K562 (cell line): ENCODE results near the gene MRPL22. TPM values are rescaled to one million over a fixed set of nuclear protein-coding genes. Genes with fewer than 3 reads are reported as not detected.

Source experiments
- CBFA2T3 ChIP-seq: fragments of 450-650 bp; IDR thresholded peaks from 2 replicates; pipeline ENCODE4 v1.6.1; 2017
- CBX1 ChIP-seq: sonication (generic); IDR thresholded peaks from 2 replicates; pipeline ENCODE4 v1.6.1; 2016; ENCODE audit warnings: antibody characterized with exemption, low read depth, mild to moderate bottlenecking
- CC2D1A ChIP-seq: fragments of 450-650 bp; IDR thresholded peaks from 2 replicates; pipeline ENCODE4 v1.6.1; 2017; ENCODE audit warnings: mild to moderate bottlenecking
- CREB3 ChIP-seq: fragments of 450-650 bp; conservative IDR thresholded peaks from 2 replicates; pipeline ENCODE4 v1.6.1; 2016; ENCODE audit warnings: missing genetic modification characterization, low read depth, mild to moderate bottlenecking, missing compliant biosample characterization, moderate library complexity
- ERF ChIP-seq: fragments of 450-650 bp; formaldehyde crosslinking; IDR thresholded peaks from 2 replicates; pipeline ENCODE4 v1.4.0; 2020; ENCODE audit warnings: mild to moderate bottlenecking, mixed read lengths
- HDAC1 ChIP-seq, 2 experiments: fragments of 450-650 bp; IDR thresholded peaks; 2 replicates each; pipeline ENCODE4 v1.6.1; 2016 to 2017; ENCODE audit warnings: inconsistent platforms in 1 of 2, mild to moderate bottlenecking in 1 of 2, moderate library complexity in 1 of 2
- ILF3 ChIP-seq: fragments of 450-650 bp; IDR thresholded peaks from 2 replicates; pipeline ENCODE4 v1.6.1; 2018; ENCODE audit warnings: antibody characterized with exemption, mild to moderate bottlenecking, moderate library complexity, borderline replicate concordance
- JUN ChIP-seq, 2 experiments: sonication (generic) in 1 of 2; formaldehyde crosslinking in 1 of 2; IDR thresholded peaks; 2 replicates each; pipeline versions ENCODE4 v1.6.1 to v1.8.0; 2012 to 2022; ENCODE audit warnings: borderline replicate concordance in 2 of 2, mild to moderate bottlenecking in 2 of 2, improper control_type of control experiment in 1 of 2, low read depth in 1 of 2, low read length in 1 of 2, missing genetic modification reagents in 1 of 2
- JUND ChIP-seq, 2 experiments: IDR thresholded peaks; 2 replicates in 1 of 2; 3 replicates in 1 of 2; pipeline ENCODE4 v1.6.1; 2011; ENCODE audit warnings: borderline replicate concordance in 2 of 2, low read depth in 2 of 2, low read length in 2 of 2, improper control_type of control experiment in 1 of 2, missing biosample characterization in 1 of 2, missing genetic modification characterization in 1 of 2, missing genetic modification reagents in 1 of 2
- KLF13 ChIP-seq: fragments of 450-650 bp; IDR thresholded peaks from 2 replicates; pipeline ENCODE4 v1.6.1; 2016; ENCODE audit warnings: missing genetic modification characterization, low read depth, mild to moderate bottlenecking, missing compliant biosample characterization, moderate library complexity, borderline replicate concordance
- MAFK ChIP-seq: IDR thresholded peaks from 2 replicates; pipeline ENCODE4 v1.6.1; 2011; ENCODE audit warnings: low read length, improper control_type of control experiment
- MEIS2 ChIP-seq: fragments of 450-650 bp; IDR thresholded peaks from 2 replicates; pipeline ENCODE4 v1.6.1; 2014; ENCODE audit warnings: mild to moderate bottlenecking; ENCODE audit not compliant: partially characterized antibody
- NONO ChIP-seq, 2 experiments: fragments of 200-400 bp in 1 of 2; fragments of 450-650 bp in 1 of 2; formaldehyde crosslinking in 1 of 2; IDR thresholded peaks; 2 replicates each; pipeline ENCODE4 v1.6.1; 2017; ENCODE audit warnings: low read depth in 2 of 2, mild to moderate bottlenecking in 2 of 2, moderate library complexity in 2 of 2, low read length in 1 of 2
- POLR2AphosphoS5 ChIP-seq: IDR thresholded peaks from 2 replicates; pipeline ENCODE4 v1.6.1; 2011; ENCODE audit warnings: mild to moderate bottlenecking, low read depth, low read length, moderate library complexity; ENCODE audit not compliant: control insufficient read depth, insufficient read depth
- POLR3A ChIP-seq: IDR thresholded peaks from 2 replicates; pipeline ENCODE4 v1.6.1; 2011; ENCODE audit warnings: borderline replicate concordance, mild to moderate bottlenecking, moderate library complexity; ENCODE audit not compliant: insufficient read length, insufficient read depth; ENCODE audit errors: extremely low read depth
- RBM14 ChIP-seq: fragments of 200-400 bp; formaldehyde crosslinking; IDR thresholded peaks from 2 replicates; pipeline ENCODE4 v1.6.1; 2018; ENCODE audit warnings: low read depth, mild to moderate bottlenecking, low read length, moderate library complexity, borderline replicate concordance; ENCODE audit not compliant: insufficient read depth
- SNRNP70 ChIP-seq: fragments of 200-400 bp; formaldehyde crosslinking; optimal IDR thresholded peaks from 2 replicates; pipeline ENCODE3; 2017; ENCODE audit warnings: low read depth, low read length
- SOX6 ChIP-seq: fragments of 450-650 bp; IDR thresholded peaks from 2 replicates; pipeline ENCODE4 v1.6.1; 2014; ENCODE audit warnings: mild to moderate bottlenecking
- ZNF239 ChIP-seq: fragments of 250-450 bp; sonication (Bioruptor Pico); IDR thresholded peaks from 2 replicates; pipeline ENCODE4 v1.4.0; 2020; ENCODE audit warnings: mild to moderate bottlenecking
- ZNF347 ChIP-seq: fragments of 450-650 bp; formaldehyde crosslinking; IDR thresholded peaks from 2 replicates; pipeline ENCODE4 v1.4.0; 2020; ENCODE audit warnings: low read depth, mild to moderate bottlenecking, moderate library complexity
- ZNF561 ChIP-seq: fragments of 450-650 bp; formaldehyde crosslinking; conservative IDR thresholded peaks from 2 replicates; pipeline ENCODE4 v1.4.0; 2020; ENCODE audit warnings: mild to moderate bottlenecking, moderate library complexity
- ZNF589 ChIP-seq: fragments of 200-800 bp; sonication (Bioruptor generic); IDR thresholded peaks from 2 replicates; pipeline ENCODE4 v1.6.1; 2016; ENCODE audit warnings: low read depth, missing genetic modification characterization, missing compliant biosample characterization
- ZNF699 ChIP-seq: fragments of 250-450 bp; sonication (Bioruptor Pico); IDR thresholded peaks from 2 replicates; pipeline ENCODE4 v1.8.0; 2021; ENCODE audit warnings: mild to moderate bottlenecking, moderate library complexity; ENCODE audit not compliant: insufficient replicate concordance
- polyA plus RNA-seq, 8 experiments: library from polyadenylated mRNA; depleted of rRNA in 4 of 8; stranded (reverse) in 5 of 8; unstranded in 3 of 8; fragments of >200 nt; fragmentation: Nextera tagmentation in 2 of 8; fragmentation: Illumina TruSeq in 1 of 8; extraction: Ambion mirVana in 2 of 8; extraction: Trizol in 1 of 8; gene quantifications; 2 replicates each; pipeline versions ENCODE4 v1.2.1 to v1.2.3, GENCODE V29; 2011 to 2014; ENCODE audit warnings: inconsistent platforms in 1 of 8, missing spikeins in 1 of 8
- total RNA-seq, 7 experiments: library from RNA; depleted of rRNA in 6 of 7; stranded (reverse); fragments of >200 nt in 6 of 7; fragmentation: Illumina TruSeq in 2 of 7; extraction: Trizol in 2 of 7; gene quantifications; 2 replicates each; pipeline versions ENCODE4 v1.2.1 to v1.2.3, GENCODE V29; 2011 to 2021; ENCODE audit warnings: low replicate concordance in 1 of 7
- TF ChIP-seq, protein P1 (sequence below): fragments of 250-450 bp; sonication (Bioruptor Pico); IDR thresholded peaks from 2 replicates; pipeline ENCODE4 v1.5.0; 2022; ENCODE audit warnings: mild to moderate bottlenecking
- TF ChIP-seq, protein P2 (sequence below): fragments of 450-650 bp; formaldehyde crosslinking; IDR thresholded peaks from 2 replicates; pipeline ENCODE4 v1.4.0; 2020; ENCODE audit warnings: mild to moderate bottlenecking, moderate library complexity

MRPL22 gene
- total and polyA plus RNA-seq, 9 of the 15 experiments (the other 6 are each of a cell fraction or from before 2014, with no cell fraction given), result 41.1 to 424 (median 102) TPM

GRCh38 chr5:154944716-154945115 is 3.8 kb downstream of the MRPL22 start (continued):
- TF ChIP-seq POLR2AphosphoS5, result no peak
- no peak for TF ChIP-seq ZNF699 (CRISPR knock-in tag)
- TF ChIP-seq, protein P1, sequence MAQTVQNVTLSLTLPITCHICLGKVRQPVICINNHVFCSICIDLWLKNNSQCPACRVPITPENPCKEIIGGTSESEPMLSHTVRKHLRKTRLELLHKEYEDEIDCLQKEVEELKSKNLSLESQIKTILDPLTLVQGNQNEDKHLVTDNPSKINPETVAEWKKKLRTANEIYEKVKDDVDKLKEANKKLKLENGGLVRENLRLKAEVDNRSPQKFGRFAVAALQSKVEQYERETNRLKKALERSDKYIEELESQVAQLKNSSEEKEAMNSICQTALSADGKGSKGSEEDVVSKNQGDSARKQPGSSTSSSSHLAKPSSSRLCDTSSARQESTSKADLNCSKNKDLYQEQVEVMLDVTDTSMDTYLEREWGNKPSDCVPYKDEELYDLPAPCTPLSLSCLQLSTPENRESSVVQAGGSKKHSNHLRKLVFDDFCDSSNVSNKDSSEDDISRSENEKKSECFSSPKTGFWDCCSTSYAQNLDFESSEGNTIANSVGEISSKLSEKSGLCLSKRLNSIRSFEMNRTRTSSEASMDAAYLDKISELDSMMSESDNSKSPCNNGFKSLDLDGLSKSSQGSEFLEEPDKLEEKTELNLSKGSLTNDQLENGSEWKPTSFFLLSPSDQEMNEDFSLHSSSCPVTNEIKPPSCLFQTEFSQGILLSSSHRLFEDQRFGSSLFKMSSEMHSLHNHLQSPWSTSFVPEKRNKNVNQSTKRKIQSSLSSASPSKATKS (CRISPR knock-in tag), result no peak
- no peak for TF ChIP-seq ZNF239 (CRISPR knock-in tag)
- TF ChIP-seq HDAC1 (IDR thresholded peaks at IDR 0.05), result no peak
- TF ChIP-seq NONO (IDR thresholded peaks at IDR 0.05; ENCODE audit: low read depth in 2 of 2, low read length in 1 of 2), result no peak
- TF ChIP-seq KLF13, result no peak
- no peak for TF ChIP-seq ZNF561 (CRISPR knock-in tag)
- no peak for TF ChIP-seq CC2D1A
- TF ChIP-seq CBFA2T3, result peak; percentile 60; the same call in 1 of the 2 replicates
- TF ChIP-seq ILF3, result no peak
- peak; percentile 39; the same call in 1 of the 2 replicates for TF ChIP-seq SOX6
- no peak for TF ChIP-seq MAFK
- TF ChIP-seq ZNF347 (CRISPR knock-in tag), result no peak
- no peak for TF ChIP-seq CBX1
- no peak for TF ChIP-seq ZNF589 (CRISPR knock-in tag)
- TF ChIP-seq JUN (IDR thresholded peaks at IDR 0.05; ENCODE audit: borderline replicate concordance, low read depth, low read length), result no peak
- TF ChIP-seq JUN (CRISPR knock-in tag; IDR thresholded peaks at IDR 0.05; ENCODE audit: borderline replicate concordance), result no peak
- no peak for TF ChIP-seq CREB3 (tag)
- TF ChIP-seq, protein P2, sequence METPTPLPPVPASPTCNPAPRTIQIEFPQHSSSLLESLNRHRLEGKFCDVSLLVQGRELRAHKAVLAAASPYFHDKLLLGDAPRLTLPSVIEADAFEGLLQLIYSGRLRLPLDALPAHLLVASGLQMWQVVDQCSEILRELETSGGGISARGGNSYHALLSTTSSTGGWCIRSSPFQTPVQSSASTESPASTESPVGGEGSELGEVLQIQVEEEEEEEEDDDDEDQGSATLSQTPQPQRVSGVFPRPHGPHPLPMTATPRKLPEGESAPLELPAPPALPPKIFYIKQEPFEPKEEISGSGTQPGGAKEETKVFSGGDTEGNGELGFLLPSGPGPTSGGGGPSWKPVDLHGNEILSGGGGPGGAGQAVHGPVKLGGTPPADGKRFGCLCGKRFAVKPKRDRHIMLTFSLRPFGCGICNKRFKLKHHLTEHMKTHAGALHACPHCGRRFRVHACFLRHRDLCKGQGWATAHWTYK (CRISPR knock-in tag), result no peak
- TF ChIP-seq SNRNP70, result no peak
- no peak for TF ChIP-seq ERF
- TF ChIP-seq RBM14, result no peak
- TF ChIP-seq POLR3A, result no peak
- peak; percentile 57 for TF ChIP-seq MEIS2
- TF ChIP-seq JUND (IDR thresholded peaks at IDR 0.05; ENCODE audit: borderline replicate concordance, low read depth, low read length), result no peak
- 0 out of 3 replicates have a peak, but pooled peaks have one; percentile 32 for TF ChIP-seq JUND (tag; IDR thresholded peaks at IDR 0.05; ENCODE audit: borderline replicate concordance, low read depth, low read length)
